Measurements from ENCODE around the gene TMED4.
"Not testable (repeated sequence)": the region's sequence is repeated elsewhere in the genome, so short reads cannot be mapped to it uniquely, and the experiment has no call there.

TMED4 gene

GRCh38 chr7:44564606-44565005 is 17.4 kb downstream of the TMED4 start:
- DNase-seq (ENCODE audit: low spot score) = no peak
- in situ Hi-C loops (cut with MboI; ENCODE audit: low sequenced_read_pairs, unreplicated experiment) = no loop called here
- no peak for TF ChIP-seq CTCF (IDR thresholded peaks at IDR 0.05; ENCODE audit: borderline replicate concordance, control extremely low read depth, extremely low read depth, insufficient read depth, missing control alignments)

GRCh38 chr7:44563171-44563679 is 18.8 kb downstream of the TMED4 start:
- DNase-seq (ENCODE audit: low spot score) = no peak
- no peak for TF ChIP-seq CTCF (IDR thresholded peaks at IDR 0.05; ENCODE audit: borderline replicate concordance, control extremely low read depth, extremely low read depth, insufficient read depth, missing control alignments)
- in situ Hi-C loops (cut with MboI; ENCODE audit: low sequenced_read_pairs, unreplicated experiment) = no loop called here

- in situ Hi-C loops (cut with MboI; ENCODE audit: low sequenced_read_pairs, unreplicated experiment) = not testable (repeated sequence)
Observed at GRCh38 chr7:44562622-44562962, 19.4 kb downstream of the TMED4 start.

GRCh38 chr7:44561962-44562621 is 19.9 kb downstream of the TMED4 start:
- no peak for DNase-seq (ENCODE audit: low spot score)
- TF ChIP-seq CTCF (IDR thresholded peaks at IDR 0.05; ENCODE audit: borderline replicate concordance, control extremely low read depth, extremely low read depth, insufficient read depth, missing control alignments) = no peak
- in situ Hi-C loops (cut with MboI; ENCODE audit: low sequenced_read_pairs, unreplicated experiment) = no loop called here

More at GRCh38 chr7:44562622-44562962, 19.4 kb downstream of the TMED4 start:
- not testable (repeated sequence) for DNase-seq (ENCODE audit: low spot score)

GRCh38 chr7:44561481-44561880 is 20.6 kb downstream of the TMED4 start:
- in situ Hi-C loops (cut with MboI; ENCODE audit: low sequenced_read_pairs, unreplicated experiment) = no loop called here
- no peak for TF ChIP-seq CTCF (IDR thresholded peaks at IDR 0.05; ENCODE audit: borderline replicate concordance, control extremely low read depth, extremely low read depth, insufficient read depth, missing control alignments)
- no peak for DNase-seq (ENCODE audit: low spot score)

GRCh38 chr7:44559485-44559884 is 22.5 kb downstream of the TMED4 start:
- in situ Hi-C loops (cut with MboI; ENCODE audit: low sequenced_read_pairs, unreplicated experiment) = no loop called here
- no peak for DNase-seq (ENCODE audit: low spot score)
- TF ChIP-seq CTCF (IDR thresholded peaks at IDR 0.05; ENCODE audit: borderline replicate concordance, control extremely low read depth, extremely low read depth, insufficient read depth, missing control alignments) = no peak

- no peak for DNase-seq (ENCODE audit: low spot score)
- no peak for TF ChIP-seq CTCF (IDR thresholded peaks at IDR 0.05; ENCODE audit: borderline replicate concordance, control extremely low read depth, extremely low read depth, insufficient read depth, missing control alignments)
- in situ Hi-C loops (cut with MboI; ENCODE audit: low sequenced_read_pairs, unreplicated experiment) = no loop called here
Observed at GRCh38 chr7:44557485-44557884, 24.5 kb downstream of the TMED4 start.
